Gastroesophageal sphincter (tissue), 3 donors: ENCODE measurements around the gene MOB1B.

ENCODE experiments used
- CTCF ChIP-seq, 4 experiments: fragments of 200-600 bp in 2 of 4; fragments of 450-650 bp in 2 of 4; sonication (generic) in 1 of 4; IDR thresholded peaks; one replicate each; pipeline ENCODE4 v1.5.1; 2017 to 2019; ENCODE audit warnings: antibody characterized with exemption in 4 of 4, mild to moderate bottlenecking in 2 of 4, moderate library complexity in 2 of 4
- POLR2AphosphoS5 ChIP-seq: sonication (generic); formaldehyde crosslinking; IDR thresholded peaks from one replicate; pipeline ENCODE4 v1.6.1; 2017; ENCODE audit warnings: antibody characterized with exemption

- TF ChIP-seq CTCF (IDR thresholded peaks at IDR 0.05) (no peak), POLR2AphosphoS5 (no peak)
These were observed 30.8 kb downstream of the MOB1B start for GRCh38 chr4:70932984-70933383.
